GM21576 (cell line): Measurements from ENCODE around the gene PCDHB3.
"Not testable (repeated sequence)": the region's sequence is repeated elsewhere in the genome, so short reads cannot be mapped to it uniquely, and the experiment has no call there.

Source experiments
- ATAC-seq: cut with Tn5 transposase; IDR thresholded peaks from one replicate; pipeline ENCODE4 v1.9.1; 2021; ENCODE audit warnings: mild to moderate bottlenecking, moderate library complexity; ENCODE audit not compliant: unreplicated experiment

The PCDHB3 gene

DNA sequence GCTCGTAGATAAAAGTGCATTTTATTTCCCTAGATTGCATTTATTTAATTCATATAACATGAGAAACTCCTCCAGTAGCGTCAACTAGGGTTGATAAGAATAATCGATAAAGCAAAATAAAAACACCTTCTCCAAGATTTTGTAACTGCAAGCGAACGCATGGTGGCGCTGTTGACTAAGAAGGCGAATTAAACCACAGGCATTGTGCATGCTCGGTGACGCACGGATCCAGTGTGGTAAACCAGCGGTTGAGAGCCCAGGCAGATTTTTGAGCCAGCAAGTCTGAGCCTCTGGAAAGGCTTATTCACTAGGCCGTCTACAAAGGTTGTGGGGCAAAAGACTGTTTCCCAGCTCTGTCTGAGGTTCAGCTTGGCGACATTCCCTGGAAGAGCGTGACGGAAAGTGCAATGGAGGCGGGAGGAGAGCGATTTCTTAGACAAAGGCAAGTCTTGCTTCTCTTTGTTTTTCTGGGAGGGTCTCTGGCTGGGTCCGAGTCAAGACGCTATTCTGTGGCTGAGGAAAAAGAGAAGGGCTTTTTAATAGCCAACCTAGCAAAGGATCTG, at the start of gene PCDHB3:
PCDHB3 (plus strand) TSS at position 231 of the 563 bp plus-strand sequence; CDS start at position 408, 177 bp downstream.
- no peak for ATAC-seq

- no peak for ATAC-seq
Observed at GRCh38 chr5:141050622-141051520, 49.4 kb upstream of the PCDHB3 start, which contains the start of gene PCDHB1. TSS of gene PCDHB1 (plus strand) at chr5:141051374. CDS start at chr5:141051471, 97 bp downstream.

DNA sequence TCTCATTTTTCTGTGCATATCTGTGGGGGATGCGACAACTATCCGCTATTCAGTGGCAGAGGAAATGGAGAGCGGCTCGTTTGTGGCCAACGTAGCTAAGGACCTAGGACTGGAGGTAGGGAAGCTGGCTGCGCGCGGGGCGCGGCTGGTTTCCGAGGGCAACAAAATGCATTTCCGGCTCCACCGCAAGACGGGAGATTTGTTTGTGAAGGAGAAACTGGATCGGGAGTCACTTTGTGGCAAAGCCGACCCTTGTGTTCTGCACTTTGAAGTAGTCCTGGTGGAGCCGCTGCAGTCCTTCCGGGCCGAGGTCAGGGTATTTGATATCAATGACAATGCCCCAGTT, 48.8 kb upstream of the PCDHB3 start:
- ATAC-seq = no peak

DNA sequence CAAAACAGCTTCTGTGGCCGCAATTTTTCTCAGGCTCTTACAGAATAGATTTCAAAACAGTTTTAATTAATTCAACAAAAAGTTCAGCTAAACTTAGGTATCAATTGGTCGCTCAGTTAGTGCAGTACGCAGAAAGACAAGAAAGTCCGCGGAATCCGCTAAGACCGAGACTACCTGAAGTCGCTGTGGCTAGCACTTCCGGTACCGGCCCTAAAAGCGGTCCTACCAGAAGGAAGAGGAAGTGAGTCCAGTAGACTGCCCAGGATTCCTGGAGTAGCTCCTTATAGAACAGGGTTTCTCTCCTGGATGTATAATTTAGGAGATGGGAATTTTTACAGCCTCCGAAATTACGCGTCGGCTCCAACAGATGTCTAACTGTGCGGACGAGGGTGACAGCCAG, 22.4 kb upstream of the PCDHB3 start:
- no peak for ATAC-seq

DNA sequence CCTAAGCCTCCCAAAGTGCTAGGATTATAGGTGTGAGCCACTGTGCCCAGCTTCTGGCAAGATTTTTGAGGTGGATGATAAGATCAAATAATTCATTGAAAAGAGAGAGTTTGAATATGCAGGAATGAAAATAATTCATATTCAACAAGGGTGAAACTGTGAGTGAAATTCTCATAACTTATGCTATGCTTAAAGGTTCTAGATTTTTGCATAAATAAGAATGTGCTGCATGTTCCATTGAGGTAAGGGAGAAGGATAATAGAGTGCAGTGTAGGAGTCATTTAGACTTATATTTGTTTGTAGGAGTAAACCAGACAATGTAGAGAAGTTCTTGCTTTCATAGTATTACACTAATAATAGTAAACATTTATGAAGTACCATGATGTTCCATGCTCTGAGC, 18.0 kb upstream of the PCDHB3 start:
- ATAC-seq = no peak

DNA sequence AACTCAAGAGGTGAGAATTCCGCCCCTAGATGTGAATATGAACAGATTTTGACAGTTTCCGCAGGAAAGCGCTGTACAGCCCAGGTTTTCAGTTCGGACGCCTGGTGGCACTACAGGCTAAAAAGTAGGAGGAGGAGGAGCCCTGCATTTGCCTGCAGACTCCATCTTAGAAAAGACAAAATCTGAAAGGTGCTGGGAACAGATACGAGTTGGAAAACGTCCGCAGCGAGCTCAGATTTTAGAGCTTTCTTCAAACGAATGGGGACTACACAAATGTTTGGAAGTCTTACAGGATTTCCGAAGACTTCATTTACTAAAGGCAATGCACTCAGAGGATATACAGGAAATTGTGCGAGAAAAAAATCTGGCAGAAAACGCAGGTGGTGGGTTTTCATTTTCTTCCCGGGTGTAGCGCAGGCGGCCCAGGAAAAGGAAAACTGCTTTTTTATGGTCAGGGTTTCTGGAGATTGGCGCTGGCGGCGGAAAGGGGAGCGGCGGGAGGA, 15.7 kb upstream of the PCDHB3 start:
- no peak for ATAC-seq

DNA sequence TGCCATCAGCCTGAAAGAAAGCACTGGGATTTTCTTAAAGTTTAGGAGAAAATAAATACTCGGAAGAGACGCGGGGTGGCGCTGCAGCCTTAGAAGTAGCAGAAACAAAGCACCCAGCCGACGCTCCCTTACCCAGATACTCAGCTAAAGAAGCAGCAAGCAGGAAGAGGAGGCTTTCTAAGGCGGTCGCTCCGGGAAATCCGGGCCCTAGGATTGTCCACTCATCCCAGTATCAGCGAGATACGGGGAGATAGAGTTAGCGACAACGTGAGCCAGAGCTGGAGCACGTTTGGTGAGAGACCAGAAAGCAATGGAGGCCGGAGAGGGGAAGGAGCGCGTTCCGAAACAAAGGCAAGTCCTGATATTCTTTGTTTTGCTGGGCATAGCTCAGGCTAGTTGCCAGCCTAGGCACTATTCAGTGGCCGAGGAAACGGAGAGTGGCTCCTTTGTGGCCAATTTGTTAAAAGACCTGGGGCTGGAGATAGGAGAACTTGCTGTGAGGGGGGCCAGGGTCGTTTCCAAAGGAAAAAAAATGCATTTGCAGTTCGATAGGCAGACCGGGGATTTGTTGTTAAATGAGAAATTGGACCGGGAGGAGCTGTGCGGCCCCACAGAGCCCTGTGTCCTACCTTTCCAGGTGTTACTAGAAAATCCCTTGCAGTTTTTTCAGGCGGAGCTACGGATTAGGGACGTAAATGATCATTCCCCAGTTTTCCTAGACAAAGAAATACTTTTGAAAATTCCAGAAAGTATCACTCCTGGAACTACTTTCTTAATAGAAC, 5.6 kb upstream of the PCDHB3 start, which contains the start of gene PCDHB2:
PCDHB2 (plus strand) TSS at position 135 of the 782 bp plus-strand sequence; CDS start at position 311, 176 bp downstream.
- no peak for ATAC-seq

GRCh38 chr5:141095263-141095641, 5.0 kb upstream of the PCDHB3 start:
- ATAC-seq = no peak

DNA sequence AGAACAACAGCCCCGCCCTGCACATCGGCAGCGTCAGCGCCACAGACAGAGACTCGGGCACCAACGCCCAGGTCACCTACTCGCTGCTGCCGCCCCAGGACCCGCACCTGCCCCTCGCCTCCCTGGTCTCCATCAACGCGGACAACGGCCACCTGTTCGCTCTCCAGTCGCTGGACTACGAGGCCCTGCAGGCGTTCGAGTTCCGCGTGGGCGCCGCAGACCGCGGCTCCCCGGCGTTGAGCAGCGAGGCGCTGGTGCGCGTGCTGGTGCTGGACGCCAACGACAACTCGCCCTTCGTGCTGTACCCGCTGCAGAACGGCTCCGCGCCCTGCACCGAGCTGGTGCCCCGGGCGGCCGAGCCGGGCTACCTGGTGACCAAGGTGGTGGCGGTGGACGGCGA, 4.1 kb upstream of the PCDHB3 start:
- ATAC-seq = not testable (repeated sequence)

DNA sequence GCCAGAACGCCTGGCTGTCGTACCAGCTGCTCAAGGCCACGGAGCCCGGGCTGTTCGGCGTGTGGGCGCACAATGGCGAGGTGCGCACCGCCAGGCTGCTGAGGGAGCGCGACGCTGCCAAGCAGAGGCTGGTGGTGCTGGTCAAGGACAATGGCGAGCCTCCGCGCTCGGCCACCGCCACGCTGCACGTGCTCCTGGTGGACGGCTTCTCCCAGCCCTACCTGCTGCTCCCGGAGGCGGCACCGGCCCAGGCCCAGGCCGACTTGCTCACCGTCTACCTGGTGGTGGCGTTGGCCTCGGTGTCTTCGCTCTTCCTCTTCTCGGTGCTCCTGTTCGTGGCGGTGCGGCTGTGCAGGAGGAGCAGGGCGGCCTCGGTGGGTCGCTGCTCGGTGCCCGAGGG, 3.7 kb upstream of the PCDHB3 start:
- not testable (repeated sequence) for ATAC-seq

GRCh38 chr5:141101059-141101458, 786 bp downstream of the PCDHB3 start:
- ATAC-seq = no peak

GRCh38 chr5:141102070-141102469, 1.8 kb downstream of the PCDHB3 start:
- not testable (repeated sequence) for ATAC-seq

DNA sequence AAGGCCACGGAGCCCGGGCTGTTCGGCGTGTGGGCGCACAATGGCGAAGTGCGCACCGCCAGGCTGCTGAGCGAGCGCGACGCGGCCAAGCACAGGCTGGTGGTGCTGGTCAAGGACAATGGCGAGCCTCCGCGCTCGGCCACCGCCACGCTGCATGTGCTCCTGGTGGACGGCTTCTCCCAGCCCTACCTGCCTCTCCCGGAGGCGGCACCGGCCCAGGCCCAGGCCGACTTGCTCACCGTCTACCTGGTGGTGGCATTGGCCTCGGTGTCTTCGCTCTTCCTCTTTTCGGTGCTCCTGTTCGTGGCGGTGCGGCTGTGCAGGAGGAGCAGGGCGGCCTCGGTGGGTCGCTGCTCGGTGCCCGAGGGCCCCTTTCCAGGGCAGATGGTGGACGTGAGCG, 2.2 kb downstream of the PCDHB3 start:
- not testable (repeated sequence) for ATAC-seq

- no peak for ATAC-seq
Observed at GRCh38 chr5:141105350-141105749, 5.1 kb downstream of the PCDHB3 start.

DNA sequence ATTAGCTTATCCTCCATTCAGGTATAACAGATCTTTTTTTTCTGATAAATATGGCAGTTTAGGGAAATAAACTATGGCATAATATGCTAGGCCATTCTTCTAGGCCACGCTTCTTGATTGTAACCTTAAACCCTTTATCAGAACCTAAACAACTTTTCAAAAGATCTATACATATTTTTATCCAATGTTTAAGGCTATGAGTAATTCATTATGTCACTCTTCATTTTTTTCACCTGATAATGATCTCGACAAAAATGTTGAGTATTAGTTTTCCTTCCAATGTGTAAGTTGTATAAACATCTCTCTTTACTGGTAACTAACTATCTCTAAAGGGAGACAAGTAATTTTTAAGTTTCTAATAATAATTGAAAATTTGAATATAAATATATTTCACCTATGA, 19.0 kb downstream of the PCDHB3 start:
- ATAC-seq = no peak

GRCh38 chr5:141121563-141121962, 21.3 kb downstream of the PCDHB3 start, which contains the start of gene PCDHB4:
TSS of gene PCDHB4 (plus strand) at chr5:141121818. CDS start at chr5:141121999, 181 bp downstream.
- ATAC-seq = no peak

DNA sequence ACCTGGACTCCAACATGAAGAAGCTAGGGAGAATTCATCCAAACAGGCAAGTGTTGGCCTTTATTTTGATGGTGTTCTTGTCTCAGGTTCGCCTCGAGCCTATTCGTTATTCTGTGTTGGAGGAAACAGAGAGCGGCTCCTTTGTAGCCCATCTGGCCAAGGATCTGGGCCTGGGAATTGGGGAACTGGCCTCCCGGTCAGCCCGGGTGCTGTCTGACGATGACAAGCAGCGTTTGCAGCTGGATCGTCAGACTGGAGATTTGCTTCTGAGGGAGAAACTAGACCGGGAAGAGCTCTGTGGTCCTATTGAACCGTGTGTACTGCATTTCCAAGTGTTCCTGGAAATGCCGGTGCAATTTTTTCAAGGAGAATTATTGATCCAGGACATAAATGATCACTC, 21.7 kb downstream of the PCDHB3 start:
- ATAC-seq = no peak

DNA sequence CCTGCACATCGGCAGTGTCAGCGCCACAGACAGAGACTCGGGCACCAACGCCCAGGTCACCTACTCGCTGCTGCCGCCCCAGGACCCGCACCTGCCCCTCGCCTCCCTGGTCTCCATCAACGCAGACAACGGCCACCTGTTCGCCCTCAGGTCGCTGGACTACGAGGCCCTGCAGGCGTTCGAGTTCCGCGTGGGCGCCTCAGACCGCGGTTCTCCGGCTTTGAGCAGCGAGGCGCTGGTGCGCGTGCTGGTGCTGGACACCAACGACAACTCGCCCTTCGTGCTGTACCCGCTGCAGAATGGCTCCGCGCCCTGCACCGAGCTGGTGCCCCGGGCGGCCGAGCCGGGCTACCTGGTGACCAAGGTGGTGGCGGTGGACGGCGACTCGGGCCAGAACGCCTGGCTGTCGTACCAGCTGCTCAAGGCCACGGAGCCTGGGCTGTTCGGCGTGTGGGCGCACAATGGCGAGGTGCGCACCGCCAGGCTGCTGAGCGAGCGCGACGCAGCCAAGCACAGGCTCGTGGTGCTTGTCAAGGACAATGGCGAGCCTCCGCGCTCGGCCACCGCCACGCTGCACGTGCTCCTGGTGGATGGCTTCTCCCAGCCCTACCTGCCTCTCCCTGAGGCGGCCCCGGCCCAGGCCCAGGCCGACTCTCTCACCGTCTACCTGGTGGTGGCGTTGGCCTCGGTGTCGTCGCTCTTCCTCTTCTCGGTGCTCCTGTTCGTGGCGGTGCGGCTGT, 23.3 kb downstream of the PCDHB3 start:
- not testable (repeated sequence) for ATAC-seq

GRCh38 chr5:141127305-141127704, 27.0 kb downstream of the PCDHB3 start:
- ATAC-seq = no peak

DNA sequence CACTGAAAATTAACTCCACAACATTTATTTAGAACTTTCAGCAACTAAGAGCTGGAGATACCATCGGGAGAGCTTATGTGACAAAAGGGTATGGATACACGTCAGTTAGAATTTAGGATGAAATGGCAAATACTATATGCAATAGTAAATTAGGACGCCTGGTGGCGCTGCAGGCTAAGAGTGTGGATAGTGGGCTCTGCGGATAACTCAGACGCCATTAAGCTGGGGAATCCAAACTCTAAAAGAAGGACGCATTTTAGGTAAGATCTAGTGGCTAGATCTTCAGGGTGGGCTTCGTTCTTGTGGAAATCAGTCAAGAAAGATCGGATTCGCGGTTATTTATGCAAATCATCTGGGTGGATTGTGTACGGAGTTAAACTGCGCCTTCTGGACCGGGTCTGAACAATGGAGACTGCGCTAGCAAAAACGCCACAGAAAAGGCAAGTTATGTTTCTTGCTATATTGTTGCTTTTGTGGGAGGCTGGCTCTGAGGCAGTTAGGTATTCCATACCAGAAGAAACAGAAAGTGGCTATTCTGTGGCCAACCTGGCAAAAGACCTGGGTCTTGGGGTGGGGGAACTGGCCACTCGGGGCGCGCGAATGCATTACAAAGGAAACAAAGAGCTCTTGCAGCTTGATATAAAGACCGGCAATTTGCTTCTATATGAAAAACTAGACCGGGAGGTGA, 34.9 kb downstream of the PCDHB3 start, which contains the start of gene PCDHB5:
PCDHB5 (plus strand) TSS at position 177 of the 688 bp plus-strand sequence; CDS start at position 406, 229 bp downstream.
- no peak for ATAC-seq
